Measurements from ENCODE around the gene TUBB3. TPM values are rescaled to one million over a fixed set of nuclear protein-coding genes. Genes with fewer than 3 reads are reported as not detected.

Gene TUBB3
- total RNA-seq, 1 experiment from 2014 or later, result 159 TPM

- Histone ChIP-seq H3K4me1 (ENCODE audit: insufficient read depth, low read length) (peaks cover 32% of the 10 kb centered on the region), H3K27me3 (ENCODE audit: low read length) (no peaks in the 10 kb centered on the region), H3K27ac (ENCODE audit: low read length) (peak overlapping the region; percentile 99), H4K20me1 (ENCODE audit: low read length) (peaks cover 18% of the 10 kb centered on the region; the same call in 1 of the 2 replicates), H3K4me3 (ENCODE audit: low read length) (peak overlapping the region; percentile 84), H3K9me3 (ENCODE audit: low read length) (no peaks in the 10 kb centered on the region), H3K9me2 (replicated peaks; ENCODE audit: low read length) (no peaks in the 10 kb centered on the region), H3K4me2 (ENCODE audit: low read length) (peak overlapping the region; percentile 97), H2AFZ (ENCODE audit: low read length) (peak overlapping the region; percentile 80), H3K79me2 (ENCODE audit: low read length) (0 out of 2 replicates have a peak, but pooled peaks cover 7% of the 10 kb centered on the region), H3K36me3 (ENCODE audit: low read depth, low read length) (no peaks in the 10 kb centered on the region), H3K9ac (ENCODE audit: low read length) (peak overlapping the region; percentile 97), H3F3A (ENCODE audit: low read length, unreplicated experiment) (no peaks in the 10 kb centered on the region)
- intact Hi-C loops (cut with micrococcal nuclease), result no loop called here
- peak; percentile 84 for DNase-seq
- peak; percentile 37 for ATAC-seq
- ChIA-PET CTCF (no interaction called here), POLR2A (ENCODE audit: unreplicated experiment) (interaction anchor here (0.7 kb wide), 1 partner anchor 17 kb away, joined by 3 read pairs; no protein-coding TSS in a partner anchor)
- no peak for TF ChIP-seq EZH2 (IDR thresholded peaks at IDR 0.05; ENCODE audit: low read length, unreplicated experiment)
- TF ChIP-seq, protein P1, sequence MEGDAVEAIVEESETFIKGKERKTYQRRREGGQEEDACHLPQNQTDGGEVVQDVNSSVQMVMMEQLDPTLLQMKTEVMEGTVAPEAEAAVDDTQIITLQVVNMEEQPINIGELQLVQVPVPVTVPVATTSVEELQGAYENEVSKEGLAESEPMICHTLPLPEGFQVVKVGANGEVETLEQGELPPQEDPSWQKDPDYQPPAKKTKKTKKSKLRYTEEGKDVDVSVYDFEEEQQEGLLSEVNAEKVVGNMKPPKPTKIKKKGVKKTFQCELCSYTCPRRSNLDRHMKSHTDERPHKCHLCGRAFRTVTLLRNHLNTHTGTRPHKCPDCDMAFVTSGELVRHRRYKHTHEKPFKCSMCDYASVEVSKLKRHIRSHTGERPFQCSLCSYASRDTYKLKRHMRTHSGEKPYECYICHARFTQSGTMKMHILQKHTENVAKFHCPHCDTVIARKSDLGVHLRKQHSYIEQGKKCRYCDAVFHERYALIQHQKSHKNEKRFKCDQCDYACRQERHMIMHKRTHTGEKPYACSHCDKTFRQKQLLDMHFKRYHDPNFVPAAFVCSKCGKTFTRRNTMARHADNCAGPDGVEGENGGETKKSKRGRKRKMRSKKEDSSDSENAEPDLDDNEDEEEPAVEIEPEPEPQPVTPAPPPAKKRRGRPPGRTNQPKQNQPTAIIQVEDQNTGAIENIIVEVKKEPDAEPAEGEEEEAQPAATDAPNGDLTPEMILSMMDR (conservative IDR thresholded peaks at IDR 0.05; ENCODE audit: low read depth, low read length), result no peak
- TF ChIP-seq EZH2phosphoT487 (IDR thresholded peaks at IDR 0.05; ENCODE audit: borderline replicate concordance, low read length), result no peak
- no TSS peak for BruUV-seq (replicated peaks)
These were observed 662 bp upstream of the TUBB3 start for GRCh38 chr16:89922477-89922883.

- DNase-seq, result no peak
- Histone ChIP-seq H3K27me3 (ENCODE audit: low read length) (no peaks in the 10 kb centered on the region), H3K9ac (ENCODE audit: low read length) (peak overlapping the region; percentile 97; the same call in 1 of the 2 replicates), H4K20me1 (ENCODE audit: low read length) (peaks cover 21% of the 10 kb centered on the region; the same call in 1 of the 2 replicates), H3K4me1 (ENCODE audit: insufficient read depth, low read length) (peaks cover 23% of the 10 kb centered on the region), H3K36me3 (ENCODE audit: low read depth, low read length) (no peaks in the 10 kb centered on the region), H3K79me2 (ENCODE audit: low read length) (0 out of 2 replicates have a peak, but pooled peaks cover 7% of the 10 kb centered on the region), H3K4me2 (ENCODE audit: low read length) (peak overlapping the region; percentile 97), H2AFZ (ENCODE audit: low read length) (no peak overlapping the region), H3K9me2 (replicated peaks; ENCODE audit: low read length) (no peaks in the 10 kb centered on the region), H3F3A (ENCODE audit: low read length, unreplicated experiment) (no peaks in the 10 kb centered on the region), H3K9me3 (ENCODE audit: low read length) (no peaks in the 10 kb centered on the region), H3K27ac (ENCODE audit: low read length) (no peak overlapping the region), H3K4me3 (ENCODE audit: low read length) (peak overlapping the region; percentile 84)
- ChIA-PET CTCF (no interaction called here), POLR2A (ENCODE audit: unreplicated experiment) (interaction anchor here (0.6 kb wide), 1 partner anchor 96 kb away, joined by 5 read pairs; no protein-coding TSS in a partner anchor)
- no peak for ATAC-seq
- TF ChIP-seq EZH2 (IDR thresholded peaks at IDR 0.05; ENCODE audit: low read length, unreplicated experiment) (no peak), EZH2phosphoT487 (IDR thresholded peaks at IDR 0.05; ENCODE audit: borderline replicate concordance, low read length) (no peak)
- TF ChIP-seq, protein P1 (conservative IDR thresholded peaks at IDR 0.05; ENCODE audit: low read depth, low read length), result no peak
- BruUV-seq (replicated peaks), result TSS peak; percentile 53
- intact Hi-C loops (cut with micrococcal nuclease), result no loop called here
These were observed 626 bp downstream of the TUBB3 start for GRCh38 chr16:89923640-89924296.
